NCI-H510A treated with DMSO at 0.1 percent for 48 hours (cell line): ENCODE results near the gene PAX7.

Source experiments
- DNase-seq: peaks from one replicate; lab custom pipeline; 2025; lab: John Stamatoyannopoulos, UW

PAX7 gene

DNA sequence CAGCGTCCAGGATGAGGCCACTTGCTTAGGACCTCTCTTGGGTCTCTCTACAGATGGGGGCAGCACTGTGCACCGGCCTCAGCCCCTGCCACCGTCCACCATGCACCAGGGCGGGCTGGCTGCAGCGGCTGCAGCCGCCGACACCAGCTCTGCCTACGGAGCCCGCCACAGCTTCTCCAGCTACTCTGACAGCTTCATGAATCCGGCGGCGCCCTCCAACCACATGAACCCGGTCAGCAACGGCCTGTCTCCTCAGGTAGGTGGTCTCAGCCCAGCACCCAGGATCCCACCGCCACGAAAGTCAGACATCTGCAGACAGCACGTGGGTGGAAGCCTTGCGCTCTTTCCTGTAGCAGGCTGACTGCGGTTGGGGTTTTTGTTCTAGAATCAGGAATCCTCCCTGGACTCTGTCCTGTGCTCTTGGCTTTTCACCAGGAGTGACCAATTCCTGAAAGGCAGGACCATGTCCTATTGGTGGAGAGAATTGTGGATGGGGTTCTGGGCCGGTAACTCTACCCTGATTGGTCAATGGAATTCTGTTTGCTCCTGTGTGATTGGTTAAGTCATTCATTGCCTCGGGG is 72.5 kb downstream of the PAX7 start:
- DNase-seq, result no peak

- DNase-seq, result no peak
These were observed 75.2 kb downstream of the PAX7 start for GRCh38 chr1:18705811-18706210.

GRCh38 chr1:18707696-18708257 is 77.1 kb downstream of the PAX7 start:
- DNase-seq, result no peak

- DNase-seq, result no peak
These were observed 79.4 kb downstream of the PAX7 start for GRCh38 chr1:18710002-18710401.

DNA sequence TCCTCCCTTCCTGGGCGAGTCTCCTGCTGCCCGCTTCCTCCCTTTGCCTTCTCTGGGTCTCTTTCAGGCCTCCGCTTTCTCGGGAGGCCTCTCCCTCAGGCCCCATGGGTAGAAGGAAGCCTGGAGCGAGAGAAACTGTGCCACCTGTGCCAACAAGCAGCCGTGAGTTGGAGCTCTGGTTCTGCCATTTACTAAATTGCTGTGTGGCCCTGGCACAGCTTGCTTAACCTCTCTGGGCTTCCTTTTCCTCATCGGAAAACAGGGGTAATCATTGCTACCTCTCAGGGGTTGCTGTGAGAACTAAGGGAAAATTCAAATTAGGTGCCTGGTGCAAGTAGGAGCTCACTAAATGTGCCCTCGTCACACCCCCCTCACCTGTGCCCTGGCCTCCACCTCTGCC is 80.4 kb downstream of the PAX7 start:
- DNase-seq, result no peak

GRCh38 chr1:18711536-18712251 is 81.0 kb downstream of the PAX7 start:
- no peak for DNase-seq

DNA sequence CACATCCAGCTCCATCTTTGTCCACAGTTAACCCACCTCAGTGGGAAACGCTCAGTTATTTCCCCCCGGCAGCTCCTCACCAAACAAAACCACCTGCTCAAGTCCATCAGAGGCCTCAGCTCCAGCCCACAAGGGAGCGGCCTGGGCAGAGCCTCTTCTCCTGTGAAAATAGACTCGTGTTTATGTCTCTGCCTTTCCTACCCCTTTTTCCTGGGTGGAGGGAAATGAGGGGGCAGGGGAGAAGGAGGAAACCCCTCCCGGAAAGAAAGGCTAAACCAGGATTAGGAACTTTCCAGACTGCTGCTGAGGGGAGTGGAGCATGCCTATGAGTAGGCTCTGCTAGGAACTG is 81.6 kb downstream of the PAX7 start:
- DNase-seq, result no peak

- no peak for DNase-seq
These were observed 83.9 kb downstream of the PAX7 start for GRCh38 chr1:18714404-18715175.

GRCh38 chr1:18716112-18716784 is 85.6 kb downstream of the PAX7 start:
- DNase-seq, result no peak

GRCh38 chr1:18716785-18717678 is 86.4 kb downstream of the PAX7 start:
- DNase-seq, result no peak

GRCh38 chr1:18719786-18720451 is 89.3 kb downstream of the PAX7 start:
- DNase-seq, result no peak

DNA sequence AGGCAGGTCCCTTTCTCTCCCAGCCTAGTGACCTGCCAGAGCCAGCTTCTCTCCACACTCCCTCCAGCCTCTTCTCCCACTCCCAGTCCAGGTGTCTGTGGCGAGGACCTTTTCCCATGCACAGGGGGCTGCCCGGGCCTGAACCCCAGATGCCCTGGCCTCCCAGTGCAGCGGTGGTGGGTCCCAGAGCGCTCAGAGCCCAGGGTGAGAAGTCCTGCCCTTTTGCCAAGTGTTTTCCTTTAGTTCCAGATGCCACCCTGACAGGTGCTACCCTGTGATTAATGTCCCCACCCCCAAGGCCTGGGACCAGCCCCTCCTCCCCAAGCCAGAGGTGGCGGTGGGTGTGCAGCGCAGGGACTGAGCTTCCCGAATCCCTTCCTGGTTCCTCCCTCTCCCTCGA is 90.4 kb downstream of the PAX7 start:
- no peak for DNase-seq

DNA sequence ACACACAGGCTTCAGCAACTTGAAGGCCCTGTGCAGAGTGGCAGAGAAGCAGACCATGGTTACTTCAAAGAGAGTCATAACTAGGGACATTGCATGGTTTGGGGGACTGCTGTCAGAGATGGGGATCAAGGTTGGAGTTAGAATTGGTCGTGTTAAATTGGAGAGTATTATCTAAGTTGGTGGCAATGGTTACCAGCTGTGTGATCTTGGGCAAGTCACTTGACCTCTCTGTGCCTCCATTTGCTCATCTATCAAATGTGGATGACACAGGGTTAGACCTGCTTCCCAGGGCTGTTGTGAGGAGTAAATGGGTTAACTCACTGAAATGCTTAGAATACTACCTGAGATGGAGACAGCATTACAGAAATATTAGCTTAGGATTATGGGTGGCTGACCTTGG is 91.1 kb downstream of the PAX7 start:
- no peak for DNase-seq

DNA sequence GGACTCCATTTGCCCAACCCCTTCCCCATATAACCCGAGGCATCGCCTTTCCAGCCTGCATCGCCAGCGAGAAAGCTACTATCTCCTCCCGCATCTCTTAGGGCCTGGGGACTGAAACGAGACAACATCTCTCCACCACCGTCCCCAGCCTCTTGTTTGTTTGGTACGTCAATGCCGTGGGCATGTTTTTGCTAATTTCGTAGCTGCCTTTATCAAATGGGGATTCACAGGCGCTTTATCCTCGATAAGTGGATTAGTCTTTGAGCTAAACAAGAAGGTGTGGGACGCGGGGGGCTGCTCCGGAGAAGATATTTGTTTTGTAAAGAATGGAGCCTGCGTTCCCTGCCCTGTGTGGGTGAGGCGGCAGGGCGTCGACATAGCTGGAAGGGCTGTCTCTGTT is 91.6 kb downstream of the PAX7 start:
- DNase-seq, result no peak

- no peak for DNase-seq
These were observed 92.6 kb downstream of the PAX7 start for GRCh38 chr1:18723206-18723605.

- no peak for DNase-seq
These were observed 93.2 kb downstream of the PAX7 start for GRCh38 chr1:18723701-18724411.

DNA sequence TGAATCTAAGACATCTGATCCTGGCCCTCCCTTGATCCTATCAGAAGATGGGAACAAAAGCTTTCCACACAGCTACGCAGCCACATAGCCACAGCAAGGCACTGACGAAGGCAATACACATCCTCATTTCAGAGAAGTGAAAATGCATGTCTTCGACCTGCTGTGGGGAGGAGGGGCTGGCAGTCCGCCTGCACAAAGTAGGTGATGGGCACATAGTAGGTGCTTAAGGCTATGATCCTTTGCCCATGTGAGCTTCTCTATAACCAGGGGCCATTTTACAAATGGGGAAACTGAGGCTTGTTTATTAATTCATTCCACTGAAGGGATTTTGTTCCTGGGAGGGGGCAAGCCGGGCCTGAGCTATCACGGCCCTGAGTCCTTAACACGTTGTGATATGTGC is 94.2 kb downstream of the PAX7 start:
- no peak for DNase-seq

GRCh38 chr1:18725231-18725895 is 94.7 kb downstream of the PAX7 start:
- no peak for DNase-seq

DNA sequence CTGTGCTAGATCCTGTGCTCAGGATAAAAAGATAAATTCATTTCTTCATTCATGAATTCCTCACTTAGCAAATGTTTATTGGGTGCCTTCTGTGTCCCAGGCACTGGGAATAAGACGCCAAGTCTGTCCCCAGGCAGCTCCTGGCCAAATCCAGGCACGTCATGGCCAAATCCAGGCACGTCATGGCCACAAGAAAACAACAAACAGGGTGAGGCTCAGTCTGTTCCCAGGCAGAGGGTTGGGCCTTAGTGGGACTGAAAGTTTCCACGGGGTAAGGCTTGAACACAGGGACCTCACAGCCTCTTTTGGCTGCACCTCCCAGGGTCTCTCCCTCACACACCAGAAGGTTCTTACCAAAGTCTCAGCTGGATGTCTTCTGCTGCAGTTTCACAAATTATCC is 95.7 kb downstream of the PAX7 start:
- DNase-seq, result no peak

DNA sequence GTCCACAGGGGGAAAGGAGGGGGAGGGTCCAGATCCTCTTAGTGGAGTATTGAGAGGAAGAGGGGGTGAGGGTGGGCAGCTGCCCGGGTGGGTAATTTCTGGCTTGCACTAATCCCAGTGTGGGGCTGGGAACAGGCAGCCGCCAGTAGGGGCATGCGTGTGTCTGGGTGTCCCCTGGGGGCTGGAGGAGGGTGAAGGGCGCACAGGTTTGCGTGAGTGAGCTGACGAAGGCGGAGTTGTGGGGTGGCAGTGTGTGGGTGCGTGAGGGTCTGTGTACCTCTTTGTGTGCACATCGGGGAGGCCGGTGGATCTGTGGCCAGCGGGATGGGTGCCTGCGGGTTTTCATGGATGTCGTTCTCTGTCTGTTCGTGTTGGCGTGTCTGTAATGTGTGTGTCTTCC is 97.3 kb downstream of the PAX7 start:
- no peak for DNase-seq
